Immature natural killer cell (primary cell): Measurements from ENCODE around the gene LRRFIP2. TPM values are rescaled to one million over a fixed set of nuclear protein-coding genes. Genes with fewer than 3 reads are reported as not detected.
"Not testable (repeated sequence)": the region's sequence is repeated elsewhere in the genome, so short reads cannot be mapped to it uniquely, and the experiment has no call there.

Source experiments
- DNase-seq, 3 donors: peaks; one replicate each; pipeline ENCODE4 v3.0.0; 2022; ENCODE audit warnings: mixed read lengths in 1 of 3
- H3K27ac Mint-ChIP-seq, 6 donors: one replicate each; pipeline ENCODE4 v1.8.0; 2020; ENCODE audit warnings: mixed read lengths in 6 of 6, mild to moderate bottlenecking in 5 of 6, inconsistent platforms in 4 of 6, moderate library complexity in 3 of 6
- H3K27me3 Mint-ChIP-seq, 3 donors: one replicate each; pipeline ENCODE4 v1.8.0; 2020 to 2021; ENCODE audit warnings: low read depth in 3 of 3, mild to moderate bottlenecking in 3 of 3, mixed read lengths in 3 of 3, moderate library complexity in 3 of 3, inconsistent platforms in 1 of 3
- H3K36me3 Mint-ChIP-seq, 3 donors: one replicate each; pipeline ENCODE4 v1.8.0; 2020; ENCODE audit warnings: mixed read lengths in 3 of 3, inconsistent platforms in 2 of 3, mild to moderate bottlenecking in 2 of 3
- H3K4me1 Mint-ChIP-seq, 2 donors: one replicate each; pipeline ENCODE4 v1.8.0; 2020; ENCODE audit warnings: inconsistent platforms in 2 of 2, mild to moderate bottlenecking in 2 of 2, mixed read lengths in 2 of 2, moderate library complexity in 1 of 2
- H3K4me3 Mint-ChIP-seq, 5 donors: one replicate each; pipeline ENCODE4 v1.8.0; 2020; ENCODE audit warnings: mild to moderate bottlenecking in 5 of 5, mixed read lengths in 5 of 5, inconsistent platforms in 3 of 5, moderate library complexity in 3 of 5
- H3K9me3 Mint-ChIP-seq, 6 donors: one replicate each; pipeline ENCODE4 v1.8.0; 2020; ENCODE audit warnings: mild to moderate bottlenecking in 6 of 6, mixed read lengths in 6 of 6, inconsistent platforms in 4 of 6, moderate library complexity in 3 of 6
- polyA plus RNA-seq, 3 donors: library from polyadenylated mRNA; unstranded; fragments of 300-500 nt; fragmentation: Illumina TruSeq; gene quantifications; one replicate each; pipeline ENCODE4 v1.2.3, GENCODE V29; 2021

The LRRFIP2 gene
- polyA plus RNA-seq, 3 donors from 2014 or later: 7.9 to 26.4 (median 14.3) TPM

DNA sequence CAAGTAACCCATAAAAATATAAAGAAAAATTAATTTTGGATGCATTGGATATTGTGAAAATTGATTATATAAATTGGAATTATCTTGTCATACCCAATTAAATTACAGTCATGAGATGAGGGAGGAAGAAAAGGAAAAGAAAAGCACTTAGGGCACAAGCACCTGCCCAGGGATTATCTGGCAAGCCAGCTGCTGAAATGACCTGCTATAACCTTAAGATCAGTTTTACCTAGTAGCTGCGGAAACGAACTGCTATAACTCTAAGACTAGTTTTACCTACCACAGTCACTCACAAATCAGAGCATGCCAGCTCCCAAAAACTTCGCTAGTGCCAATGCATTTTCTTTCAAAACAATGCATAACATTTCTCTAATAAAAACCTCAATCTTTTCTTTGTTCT is 26.2 kb downstream of the LRRFIP2 start:
- Mint-ChIP-seq H3K4me3 (no peak overlapping the region), H3K4me1 (no peaks in the 10 kb centered on the region), H3K27me3 (no peaks in the 10 kb centered on the region), H3K27ac (no peak overlapping the region), H3K36me3 (peaks cover 13 to 22% (median 17%) of the 10 kb centered on the region in 3 donors), H3K9me3 (no peaks in the 10 kb centered on the region)
- DNase-seq: no peak

DNA sequence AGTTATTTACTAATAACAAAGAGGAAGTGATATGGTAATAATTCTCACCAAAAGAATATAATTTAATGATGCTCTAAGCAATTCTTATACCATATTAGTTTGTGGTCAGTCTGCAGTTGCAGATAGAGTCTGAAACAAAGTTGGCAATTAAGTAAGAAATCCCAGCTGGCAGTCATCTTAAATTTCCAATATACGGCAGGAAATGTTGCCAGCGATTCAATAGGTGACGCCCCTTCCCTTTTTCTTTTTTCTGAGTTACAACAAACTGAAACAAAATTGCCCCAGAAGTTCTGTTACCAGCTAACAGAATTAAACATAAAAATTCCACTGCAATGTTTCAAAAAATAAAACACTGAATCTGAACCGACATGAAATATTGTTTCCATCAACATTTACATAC is 26.7 kb downstream of the LRRFIP2 start:
- H3K36me3 Mint-ChIP-seq: peaks cover 18 to 27% (median 22%) of the 10 kb centered on the region in 3 donors

DNA sequence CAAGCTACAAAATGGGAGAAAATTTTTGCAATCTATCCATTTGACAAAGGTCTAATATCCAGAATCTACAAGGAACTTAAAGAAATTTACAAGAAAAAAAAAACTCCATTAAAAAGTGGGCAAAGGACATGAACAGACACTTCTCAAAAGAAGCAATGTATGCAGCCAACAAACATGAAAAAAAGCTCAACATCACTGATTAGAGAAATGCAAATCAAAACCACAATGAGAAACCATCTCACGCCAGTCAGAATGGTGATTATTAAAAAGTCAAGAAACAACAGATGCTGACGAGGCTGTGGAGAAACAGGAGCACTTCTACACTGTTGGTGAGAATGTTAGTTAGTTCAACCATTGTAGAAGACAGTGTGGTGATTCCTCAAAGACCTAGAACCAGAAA is 27.5 kb downstream of the LRRFIP2 start:
- not testable (repeated sequence) for H3K27ac Mint-ChIP-seq, H3K4me1 Mint-ChIP-seq, H3K27me3 Mint-ChIP-seq, DNase-seq, H3K9me3 Mint-ChIP-seq, H3K4me3 Mint-ChIP-seq
- H3K36me3 Mint-ChIP-seq: peaks cover 22 to 29% (median 28%) of the 10 kb centered on the region in 3 donors

More for the DNA sequence above, 26.7 kb downstream of the LRRFIP2 start:
- Mint-ChIP-seq H3K27me3 (no peaks in the 10 kb centered on the region), H3K27ac (no peak overlapping the region), H3K4me3 (no peak overlapping the region), H3K4me1 (no peaks in the 10 kb centered on the region), H3K9me3 (no peaks in the 10 kb centered on the region)
- DNase-seq: no peak

DNA sequence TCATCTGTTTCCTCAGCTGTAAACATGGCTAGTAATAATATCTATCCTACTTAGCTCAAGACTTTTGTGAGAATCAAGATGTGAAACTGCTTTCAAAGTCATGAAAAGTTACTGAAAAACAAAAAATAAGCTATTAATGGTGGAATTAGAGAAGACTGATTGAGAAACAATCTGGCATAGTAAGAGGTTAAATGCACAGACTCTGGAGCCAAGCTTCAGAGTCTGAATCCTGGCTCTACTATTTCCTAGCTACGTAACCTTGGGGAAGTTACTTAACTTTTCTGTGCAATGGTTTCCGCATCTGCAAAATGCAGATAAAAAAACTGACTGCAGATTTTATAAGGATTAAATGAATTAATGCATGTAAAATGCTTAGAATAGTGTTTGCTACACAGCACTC is 28.8 kb downstream of the LRRFIP2 start:
- H3K9me3 Mint-ChIP-seq: no peaks in the 10 kb centered on the region
- no peak overlapping the region for H3K27ac Mint-ChIP-seq
- H3K4me3 Mint-ChIP-seq: no peak overlapping the region
- no peaks in the 10 kb centered on the region for H3K4me1 Mint-ChIP-seq
- H3K27me3 Mint-ChIP-seq: no peaks in the 10 kb centered on the region
- DNase-seq: no peak
- H3K36me3 Mint-ChIP-seq: peaks cover 22 to 28% (median 22%) of the 10 kb centered on the region in 3 donors

DNA sequence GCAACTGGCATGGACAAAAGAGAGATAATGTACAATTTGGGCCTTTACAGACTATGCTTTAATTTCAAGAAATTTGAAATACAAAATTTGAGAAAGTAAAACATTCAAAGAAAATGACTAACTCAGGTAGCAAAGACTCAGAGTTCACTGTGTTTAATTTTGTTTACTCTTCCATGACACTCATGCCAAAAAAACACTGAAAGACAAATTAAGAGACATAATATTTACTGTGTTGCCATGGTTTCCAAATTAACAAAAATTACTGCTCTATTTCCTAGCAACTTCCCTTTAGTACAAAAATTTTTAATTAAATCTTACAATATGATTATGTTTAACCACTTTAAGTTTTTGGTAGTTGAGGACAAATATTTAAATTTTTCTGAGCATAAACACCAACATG is 29.6 kb downstream of the LRRFIP2 start:
- no peak for DNase-seq
- Mint-ChIP-seq H3K36me3 (peaks cover 22 to 28% (median 22%) of the 10 kb centered on the region in 3 donors), H3K27ac (no peak overlapping the region), H3K27me3 (no peaks in the 10 kb centered on the region), H3K4me1 (no peaks in the 10 kb centered on the region), H3K4me3 (no peak overlapping the region), H3K9me3 (no peaks in the 10 kb centered on the region)

DNA sequence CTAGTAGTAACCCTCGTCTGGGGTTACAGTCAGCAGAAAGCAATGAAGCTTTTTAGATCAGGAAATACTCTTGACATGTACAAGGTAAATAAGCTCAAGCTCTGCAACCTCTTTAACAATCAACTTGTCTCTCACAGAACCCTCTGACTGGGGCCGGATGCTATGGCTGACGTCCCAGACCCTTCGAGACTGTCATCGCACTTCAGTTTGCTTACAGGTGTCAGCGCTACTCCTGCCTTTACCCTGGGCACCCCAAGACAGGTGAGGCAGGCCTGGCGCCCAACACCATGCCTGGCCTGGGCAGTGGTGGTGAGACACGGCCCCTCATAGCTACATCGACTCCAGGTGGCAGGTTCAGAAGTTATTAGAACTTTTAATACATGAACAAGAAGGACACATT is 30.6 kb downstream of the LRRFIP2 start:
- Mint-ChIP-seq H3K36me3 (peaks cover 22 to 28% (median 22%) of the 10 kb centered on the region in 3 donors), H3K27ac (no peak overlapping the region), H3K9me3 (no peaks in the 10 kb centered on the region), H3K4me1 (no peaks in the 10 kb centered on the region), H3K4me3 (no peak overlapping the region), H3K27me3 (no peaks in the 10 kb centered on the region)
- no peak for DNase-seq

DNA sequence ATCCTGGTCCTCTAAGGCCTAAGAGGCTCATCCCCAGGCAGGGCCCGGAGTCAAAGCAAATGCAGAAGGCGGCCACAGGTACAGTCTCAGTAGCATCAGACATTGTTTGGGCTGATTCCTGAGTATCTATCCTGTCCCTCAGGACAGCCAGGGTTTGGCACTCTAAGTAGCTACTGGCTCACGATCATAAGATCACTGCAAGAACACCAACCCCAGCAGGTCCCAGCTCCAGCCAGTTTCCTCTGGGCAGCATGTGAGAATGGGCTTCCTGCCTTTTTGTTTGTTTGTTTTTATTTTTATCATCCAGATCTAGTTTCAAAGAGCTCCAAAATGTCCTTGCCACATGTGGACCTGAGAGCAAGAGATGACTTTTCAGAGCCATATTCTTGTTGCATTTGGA is 32.7 kb downstream of the LRRFIP2 start:
- no peak for DNase-seq
- peaks cover 8 to 11% of the 10 kb centered on the region in 2 donors for H3K4me1 Mint-ChIP-seq
- H3K4me3 Mint-ChIP-seq: no peak overlapping the region
- no peak overlapping the region for H3K27ac Mint-ChIP-seq
- peaks cover 15 to 21% (median 18%) of the 10 kb centered on the region in 3 donors for H3K36me3 Mint-ChIP-seq
- no peaks in the 10 kb centered on the region for H3K9me3 Mint-ChIP-seq
- H3K27me3 Mint-ChIP-seq: no peaks in the 10 kb centered on the region

DNA sequence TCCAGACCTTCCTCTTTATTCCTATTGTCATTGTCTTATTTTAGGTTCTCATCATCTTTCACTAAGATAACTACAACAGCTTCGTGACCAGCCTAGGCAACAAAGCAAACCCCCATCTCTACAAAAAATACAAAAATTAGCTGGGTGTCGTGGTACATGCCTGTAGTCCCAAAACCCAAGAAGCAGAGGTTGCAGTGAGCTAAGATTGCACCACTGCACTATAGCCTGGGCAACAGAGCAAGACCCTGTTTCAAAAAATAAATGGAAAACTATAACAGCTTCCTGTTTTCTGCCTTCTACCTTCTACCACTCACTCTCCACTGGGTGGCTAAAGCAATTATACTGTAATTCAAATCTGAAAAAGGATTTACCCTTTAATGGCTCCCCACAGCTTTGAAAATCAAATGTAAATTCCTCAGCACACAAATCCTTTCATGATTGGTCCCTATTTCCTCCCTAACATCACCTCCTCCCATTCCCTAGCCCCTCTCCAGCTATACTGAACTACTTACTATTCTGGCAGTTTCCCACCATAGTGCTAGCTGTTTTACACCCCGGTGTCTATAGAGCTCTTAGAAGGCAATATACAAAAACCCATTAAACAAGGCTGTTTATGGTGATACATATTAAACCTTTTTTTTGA is 33.4 kb downstream of the LRRFIP2 start:
- H3K4me3 Mint-ChIP-seq: no peak overlapping the region
- H3K9me3 Mint-ChIP-seq: no peaks in the 10 kb centered on the region
- DNase-seq: no peak
- peaks cover 11 to 16% (median 13%) of the 10 kb centered on the region in 3 donors for H3K36me3 Mint-ChIP-seq
- peaks cover 8 to 11% of the 10 kb centered on the region in 2 donors for H3K4me1 Mint-ChIP-seq
- H3K27ac Mint-ChIP-seq: no peak overlapping the region
- no peaks in the 10 kb centered on the region for H3K27me3 Mint-ChIP-seq

DNA sequence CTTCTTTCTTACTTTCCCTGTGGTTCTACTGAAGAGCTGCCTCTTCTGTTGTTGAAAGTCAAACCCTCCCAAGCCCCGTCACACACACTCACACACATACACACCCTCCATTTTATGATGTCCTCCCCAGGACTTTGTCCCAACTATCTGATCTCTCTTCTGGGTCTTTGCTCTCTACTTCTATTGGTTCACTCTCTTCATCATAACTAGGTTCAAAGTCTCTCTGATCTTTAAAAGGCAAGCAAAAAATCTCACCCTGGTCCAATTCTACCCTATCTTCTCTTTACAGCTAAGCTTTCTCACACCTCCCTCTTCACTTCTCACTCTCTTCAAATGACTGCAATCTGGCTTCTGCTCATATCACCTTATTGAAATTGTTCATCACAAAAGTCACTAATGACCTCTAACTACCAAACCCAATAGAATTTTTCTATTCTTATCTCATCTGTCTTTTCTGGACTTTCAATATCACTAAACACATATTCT is 34.8 kb downstream of the LRRFIP2 start:
- Mint-ChIP-seq H3K36me3 (peaks cover 11 to 16% (median 13%) of the 10 kb centered on the region in 3 donors), H3K4me3 (no peak overlapping the region), H3K27ac (no peak overlapping the region), H3K4me1 (peaks cover 8 to 11% of the 10 kb centered on the region in 2 donors), H3K9me3 (no peaks in the 10 kb centered on the region), H3K27me3 (no peaks in the 10 kb centered on the region)
- no peak for DNase-seq

DNA sequence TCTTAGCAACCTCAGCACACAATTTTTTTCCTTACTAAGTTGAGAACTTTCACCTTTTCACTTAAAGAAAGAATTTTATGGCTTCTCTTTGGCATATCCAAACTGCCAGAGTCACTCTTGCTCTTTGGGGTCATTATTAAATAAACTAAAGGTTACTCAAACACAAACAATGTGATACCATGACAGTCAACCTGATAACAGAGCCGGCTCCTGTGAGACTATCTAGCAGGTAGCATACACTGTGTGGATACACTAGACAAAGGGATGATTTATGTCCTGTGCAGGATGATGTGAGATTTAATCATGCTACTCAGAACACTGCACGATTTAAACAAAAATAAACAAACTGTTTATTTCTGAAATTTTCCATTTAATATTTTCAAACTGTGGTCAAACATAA is 35.6 kb downstream of the LRRFIP2 start:
- H3K4me1 Mint-ChIP-seq: peaks cover 8 to 11% of the 10 kb centered on the region in 2 donors
- peaks cover 11 to 13% (median 13%) of the 10 kb centered on the region in 3 donors for H3K36me3 Mint-ChIP-seq
- H3K27me3 Mint-ChIP-seq: no peaks in the 10 kb centered on the region
- no peak overlapping the region for H3K4me3 Mint-ChIP-seq
- H3K27ac Mint-ChIP-seq: no peak overlapping the region
- no peaks in the 10 kb centered on the region for H3K9me3 Mint-ChIP-seq
- DNase-seq: no peak

DNA sequence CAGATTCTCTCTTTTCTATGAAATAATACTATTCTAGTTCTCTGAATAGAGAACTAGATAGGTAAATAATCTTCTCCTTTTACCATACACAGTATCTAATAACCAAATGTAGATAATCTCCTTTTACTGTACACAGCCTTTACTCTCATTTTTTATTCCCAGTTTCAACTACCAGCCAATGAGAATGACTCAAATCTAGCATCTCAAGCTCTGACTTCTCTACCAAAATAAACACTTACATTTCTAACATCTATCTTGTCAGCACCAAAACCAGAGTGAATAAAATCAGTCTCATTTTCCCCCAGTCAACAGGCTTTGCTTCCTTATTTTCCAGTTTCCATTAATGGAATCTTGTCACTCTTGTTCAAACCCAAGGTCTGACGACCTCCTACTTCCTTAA is 36.9 kb downstream of the LRRFIP2 start:
- Mint-ChIP-seq H3K4me1 (peaks cover 8 to 11% of the 10 kb centered on the region in 2 donors), H3K9me3 (no peaks in the 10 kb centered on the region), H3K36me3 (peaks cover 2 to 4% (median 4%) of the 10 kb centered on the region in 3 donors), H3K27ac (peak overlapping the region in 2 of 6 donors; percentile 2 to 9), H3K27me3 (no peaks in the 10 kb centered on the region), H3K4me3 (no peak overlapping the region)
- no peak for DNase-seq

DNA sequence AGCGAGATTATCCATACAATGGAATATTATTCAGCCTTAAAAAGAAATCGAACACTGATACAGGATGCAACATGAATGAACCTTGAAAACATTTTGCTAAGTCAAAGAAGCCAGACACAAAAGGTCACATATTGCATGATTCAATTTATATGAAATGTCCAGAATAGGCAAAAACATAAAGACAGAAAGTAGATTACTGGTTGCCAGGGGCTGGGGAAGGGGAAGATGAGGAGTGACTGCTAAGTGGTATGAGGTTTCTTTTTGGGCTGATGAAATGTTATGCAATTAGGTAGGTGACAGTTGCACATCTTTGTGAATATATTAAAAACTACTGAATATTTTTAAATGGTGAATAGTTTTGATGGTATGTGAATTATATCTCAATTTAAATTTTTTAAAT is 38.3 kb downstream of the LRRFIP2 start:
- H3K27ac Mint-ChIP-seq: no peak overlapping the region
- H3K4me1 Mint-ChIP-seq: peaks cover 8 to 18% of the 10 kb centered on the region in 2 donors
- no peak overlapping the region for H3K4me3 Mint-ChIP-seq
- H3K9me3 Mint-ChIP-seq: no peaks in the 10 kb centered on the region
- DNase-seq: no peak
- H3K36me3 Mint-ChIP-seq: no peaks in the 10 kb centered on the region
- H3K27me3 Mint-ChIP-seq: no peaks in the 10 kb centered on the region

DNA sequence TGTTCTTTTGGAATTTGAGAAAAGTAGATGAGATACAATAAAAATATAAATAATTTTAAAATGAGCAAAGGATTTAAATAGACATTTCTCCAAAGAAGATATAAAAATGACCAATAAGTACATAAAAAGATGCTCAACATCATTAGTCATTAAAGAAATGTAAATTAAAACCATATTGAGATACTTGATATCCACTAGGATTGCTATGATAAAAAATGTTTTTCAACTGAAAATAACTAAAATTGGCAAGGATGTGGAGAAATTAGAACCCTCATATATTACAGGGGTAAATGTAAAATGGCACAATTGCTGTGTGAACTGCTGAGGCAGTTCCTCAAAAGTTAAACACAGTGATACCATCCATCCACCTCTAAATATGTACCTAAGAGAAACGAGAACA is 38.8 kb downstream of the LRRFIP2 start:
- no peaks in the 10 kb centered on the region for H3K9me3 Mint-ChIP-seq
- no peaks in the 10 kb centered on the region for H3K27me3 Mint-ChIP-seq
- peaks cover 8 to 23% of the 10 kb centered on the region in 2 donors for H3K4me1 Mint-ChIP-seq
- no peaks in the 10 kb centered on the region for H3K36me3 Mint-ChIP-seq
- H3K4me3 Mint-ChIP-seq: no peak overlapping the region
- DNase-seq: no peak
- no peak overlapping the region for H3K27ac Mint-ChIP-seq

DNA sequence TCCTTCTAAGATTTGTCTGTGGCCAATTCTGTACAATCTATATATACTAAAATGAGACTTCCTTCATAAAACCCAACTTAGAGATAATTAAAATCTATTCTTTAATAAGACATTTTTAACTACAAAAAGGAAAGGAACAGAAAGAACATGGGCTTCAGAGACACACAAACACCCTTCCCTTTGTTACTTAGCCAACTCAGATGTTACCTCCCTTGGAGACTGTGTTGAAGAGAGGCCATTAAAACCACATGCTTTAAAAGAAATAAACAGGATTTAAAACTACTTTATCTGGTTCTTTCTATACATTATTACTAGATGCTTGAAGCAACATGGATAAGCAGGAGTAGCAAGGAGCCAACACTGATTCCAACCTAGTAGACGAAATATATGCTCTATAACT is 42.0 kb downstream of the LRRFIP2 start:
- H3K9me3 Mint-ChIP-seq: no peaks in the 10 kb centered on the region
- H3K4me3 Mint-ChIP-seq: no peak overlapping the region
- H3K27ac Mint-ChIP-seq: no peak overlapping the region
- H3K4me1 Mint-ChIP-seq: peaks cover 8 to 32% of the 10 kb centered on the region in 2 donors
- DNase-seq: no peak
- no peaks in the 10 kb centered on the region for H3K27me3 Mint-ChIP-seq
- H3K36me3 Mint-ChIP-seq: peaks cover 0 to 1% (median 0%) of the 10 kb centered on the region in 3 donors

DNA sequence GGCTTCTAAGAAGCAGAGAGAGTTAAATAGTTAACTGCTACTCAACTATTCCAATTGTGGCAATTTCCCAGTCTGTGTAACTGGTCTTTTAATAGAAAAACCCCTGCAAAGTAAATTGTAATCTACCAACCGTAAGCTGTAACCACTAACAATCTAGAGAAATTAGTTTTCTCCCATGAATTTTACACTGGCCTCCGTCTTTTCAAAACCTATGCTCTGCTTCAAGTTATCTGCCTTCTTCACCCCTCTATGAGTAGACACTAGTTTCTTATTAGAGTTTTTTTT is 42.6 kb downstream of the LRRFIP2 start:
- DNase-seq: no peak
- Mint-ChIP-seq H3K9me3 (no peaks in the 10 kb centered on the region), H3K27me3 (no peaks in the 10 kb centered on the region), H3K27ac (no peak overlapping the region), H3K4me1 (peaks cover 5 to 28% of the 10 kb centered on the region in 2 donors), H3K36me3 (peaks cover 0 to 6% (median 0%) of the 10 kb centered on the region in 3 donors), H3K4me3 (no peak overlapping the region)
